Vagina (tissue), 2 donors: ENCODE data around the gene CPZ.

Experiments used
- POLR2A ChIP-seq, 2 donors: fragments of 450-650 bp; IDR thresholded peaks; one replicate each; pipeline ENCODE4 v1.6.1; 2017; ENCODE audit warnings: antibody characterized with exemption in 2 of 2, mild to moderate bottlenecking in 2 of 2, moderate library complexity in 2 of 2
- POLR2AphosphoS5 ChIP-seq, 2 donors: sonication (generic); formaldehyde crosslinking; IDR thresholded peaks; one replicate each; pipeline ENCODE4 v1.9.0; 2017; ENCODE audit warnings: antibody characterized with exemption in 2 of 2, mild to moderate bottlenecking in 2 of 2, low read depth in 1 of 2; ENCODE audit not compliant: insufficient read depth in 1 of 2
- TF ChIP-seq, protein P1 (sequence below), 3 experiments: fragments of 450-650 bp in 2 of 3; fragments of 200-600 bp in 1 of 3; sonication (generic) in 1 of 3; IDR thresholded peaks; one replicate each; pipeline ENCODE4 v1.5.1; 2017 to 2019; ENCODE audit warnings: antibody characterized with exemption in 3 of 3, mild to moderate bottlenecking in 2 of 3, moderate library complexity in 2 of 3

DNA sequence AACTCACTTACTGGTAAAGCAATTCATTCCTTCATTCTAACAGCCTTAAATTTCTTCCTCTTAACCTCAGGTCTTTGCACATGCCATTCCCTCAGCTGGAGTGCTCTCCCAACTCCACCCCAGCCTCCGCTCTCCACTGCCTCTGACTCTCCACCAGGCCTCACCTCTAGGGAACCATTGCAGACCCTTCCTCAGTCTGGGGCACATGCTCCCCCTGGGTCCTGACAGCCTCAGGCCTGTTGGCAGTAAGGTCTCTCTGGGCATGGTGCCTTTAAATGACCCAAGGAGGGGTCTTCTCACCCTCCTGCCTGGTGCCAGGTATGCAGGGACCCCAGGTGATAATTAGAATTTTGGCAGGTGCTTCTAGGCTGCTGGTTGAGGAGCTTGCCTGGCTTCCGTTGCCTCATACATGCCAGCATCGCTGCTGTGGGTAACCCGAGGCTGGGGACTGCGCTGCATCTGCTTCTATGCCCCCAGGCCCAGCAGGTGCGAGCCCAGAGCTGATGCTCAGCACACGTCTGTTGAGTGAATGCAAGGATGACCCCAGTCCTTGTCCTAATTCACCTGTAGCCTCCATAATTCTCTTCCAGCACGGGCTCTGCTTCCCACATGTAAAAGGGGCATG is 39.9 kb upstream of the CPZ start:
- no peak for TF ChIP-seq POLR2AphosphoS5 (IDR thresholded peaks at IDR 0.05; ENCODE audit: insufficient read depth in 1 of 2, low read depth in 1 of 2)
- TF ChIP-seq POLR2A (IDR thresholded peaks at IDR 0.05), result no peak
- TF ChIP-seq, protein P1, sequence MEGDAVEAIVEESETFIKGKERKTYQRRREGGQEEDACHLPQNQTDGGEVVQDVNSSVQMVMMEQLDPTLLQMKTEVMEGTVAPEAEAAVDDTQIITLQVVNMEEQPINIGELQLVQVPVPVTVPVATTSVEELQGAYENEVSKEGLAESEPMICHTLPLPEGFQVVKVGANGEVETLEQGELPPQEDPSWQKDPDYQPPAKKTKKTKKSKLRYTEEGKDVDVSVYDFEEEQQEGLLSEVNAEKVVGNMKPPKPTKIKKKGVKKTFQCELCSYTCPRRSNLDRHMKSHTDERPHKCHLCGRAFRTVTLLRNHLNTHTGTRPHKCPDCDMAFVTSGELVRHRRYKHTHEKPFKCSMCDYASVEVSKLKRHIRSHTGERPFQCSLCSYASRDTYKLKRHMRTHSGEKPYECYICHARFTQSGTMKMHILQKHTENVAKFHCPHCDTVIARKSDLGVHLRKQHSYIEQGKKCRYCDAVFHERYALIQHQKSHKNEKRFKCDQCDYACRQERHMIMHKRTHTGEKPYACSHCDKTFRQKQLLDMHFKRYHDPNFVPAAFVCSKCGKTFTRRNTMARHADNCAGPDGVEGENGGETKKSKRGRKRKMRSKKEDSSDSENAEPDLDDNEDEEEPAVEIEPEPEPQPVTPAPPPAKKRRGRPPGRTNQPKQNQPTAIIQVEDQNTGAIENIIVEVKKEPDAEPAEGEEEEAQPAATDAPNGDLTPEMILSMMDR (IDR thresholded peaks at IDR 0.05), result no peak
